ENCODE results near the gene GLG1.
"Not testable (repeated sequence)": the region's sequence is repeated elsewhere in the genome, so short reads cannot be mapped to it uniquely, and the experiment has no call there.

DNA sequence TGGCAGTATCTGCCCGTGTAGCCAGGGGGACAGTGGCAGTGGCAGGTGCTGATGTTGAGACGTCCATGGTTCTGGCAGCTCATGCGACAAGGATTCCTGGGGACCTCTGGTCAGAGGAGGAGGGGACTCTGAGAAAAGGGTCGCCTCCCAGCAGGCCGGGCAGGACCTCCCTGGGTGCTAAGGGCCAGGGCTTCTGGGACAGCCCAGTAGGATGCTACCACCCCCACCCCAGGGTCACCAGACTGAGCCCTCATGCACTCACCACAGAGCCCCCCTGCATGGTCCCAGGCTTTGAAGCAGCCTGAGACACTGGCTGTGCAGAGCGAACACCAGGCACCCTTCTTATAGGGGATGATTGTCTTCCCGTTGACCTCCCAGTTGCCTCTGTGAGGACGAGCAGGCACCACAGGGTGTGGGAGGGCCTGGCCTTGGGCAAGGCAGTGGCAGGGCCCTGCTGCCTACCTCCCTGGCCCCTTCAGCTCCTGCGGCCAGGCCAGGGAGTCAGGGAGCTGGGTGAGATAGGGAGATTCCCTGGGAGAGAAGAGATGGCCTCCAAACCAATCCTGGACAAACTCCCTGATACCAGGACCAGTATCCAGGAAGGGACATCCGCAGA, 194.0 kb downstream of the GLG1 start:
- TF ChIP-seq POLR2A (IDR thresholded peaks at IDR 0.05; ENCODE audit: low read depth, low read length); TAF1 (IDR thresholded peaks at IDR 0.05; ENCODE audit: low read depth, low read length); POLR2AphosphoS5 (IDR thresholded peaks at IDR 0.05; ENCODE audit: low read depth, low read length); SPI1 (IDR thresholded peaks at IDR 0.05; ENCODE audit: low read depth, low read length); PAX5 (IDR thresholded peaks at IDR 0.05; ENCODE audit: insufficient read depth, low read length, severe bottlenecking); POU2F2 (IDR thresholded peaks at IDR 0.05; ENCODE audit: low read depth, low read length): not testable (repeated sequence)

All from GM12891 (cell line).